HG03280 (cell line): ENCODE data around the gene KCND3.

ENCODE experiments used
- ATAC-seq: cut with Tn5 transposase; IDR thresholded peaks from one replicate; pipeline ENCODE4 v1.9.1; 2021; ENCODE audit warnings: mild to moderate bottlenecking, moderate library complexity; ENCODE audit not compliant: unreplicated experiment

Gene KCND3

GRCh38 chr1:111884772-111885443, 104.6 kb downstream of the KCND3 start:
- no peak for ATAC-seq

GRCh38 chr1:111882986-111883560, 106.4 kb downstream of the KCND3 start:
- no peak for ATAC-seq

- no peak for ATAC-seq
These were observed 106.9 kb downstream of the KCND3 start for GRCh38 chr1:111882559-111882958.

GRCh38 chr1:111880881-111881837, 108.3 kb downstream of the KCND3 start:
- no peak for ATAC-seq

- no peak for ATAC-seq
These were observed 110.4 kb downstream of the KCND3 start for GRCh38 chr1:111879081-111879480.

GRCh38 chr1:111878649-111879048, 110.8 kb downstream of the KCND3 start:
- ATAC-seq = no peak

- ATAC-seq = no peak
These were observed 111.4 kb downstream of the KCND3 start for GRCh38 chr1:111878091-111878490.

- no peak for ATAC-seq
These were observed 112.8 kb downstream of the KCND3 start for GRCh38 chr1:111876631-111877030.

- no peak for ATAC-seq
These were observed 113.8 kb downstream of the KCND3 start for GRCh38 chr1:111875640-111876039.

- ATAC-seq = no peak
These were observed 115.9 kb downstream of the KCND3 start for GRCh38 chr1:111873460-111874030.

GRCh38 chr1:111870181-111870580, 119.3 kb downstream of the KCND3 start:
- ATAC-seq = no peak

- no peak for ATAC-seq
These were observed 121.5 kb downstream of the KCND3 start for GRCh38 chr1:111867868-111868440.

- no peak for ATAC-seq
These were observed 124.6 kb downstream of the KCND3 start for GRCh38 chr1:111864862-111865261.

- no peak for ATAC-seq
These were observed 126.1 kb downstream of the KCND3 start for GRCh38 chr1:111863401-111863800.

- no peak for ATAC-seq
These were observed 126.9 kb downstream of the KCND3 start for GRCh38 chr1:111862599-111862998.

- ATAC-seq = no peak
These were observed 127.9 kb downstream of the KCND3 start for GRCh38 chr1:111861523-111861922.

GRCh38 chr1:111857194-111857651, 132.2 kb downstream of the KCND3 start:
- ATAC-seq = no peak

GRCh38 chr1:111856411-111857185, 132.9 kb downstream of the KCND3 start:
- ATAC-seq = no peak

GRCh38 chr1:111855260-111855659, 134.2 kb downstream of the KCND3 start:
- no peak for ATAC-seq

- no peak for ATAC-seq
These were observed 137.2 kb downstream of the KCND3 start for GRCh38 chr1:111852261-111852721.
